Fibroblast of pulmonary artery (primary cell): ENCODE data around the gene COX19.
"Not testable (repeated sequence)": the region's sequence is repeated elsewhere in the genome, so short reads cannot be mapped to it uniquely, and the experiment has no call there.

Experiments used
- DNase-seq: peaks from one replicate; pipeline ENCODE4 v3.0.0-alpha.2; 2010; ENCODE audit warnings: low read depth
- H3K4me3 ChIP-seq: replicated peaks from 2 replicates; pipeline ENCODE4 v1.5.1; 2011; ENCODE audit warnings: low read depth, mild to moderate bottlenecking, control low read depth, low read length, moderate library complexity
- CTCF ChIP-seq: IDR thresholded peaks from 2 replicates; pipeline ENCODE4 v1.5.1; 2011; ENCODE audit warnings: mild to moderate bottlenecking, control low read depth, low read length, inconsistent platforms; ENCODE audit errors: missing control alignments

COX19 gene

DNA sequence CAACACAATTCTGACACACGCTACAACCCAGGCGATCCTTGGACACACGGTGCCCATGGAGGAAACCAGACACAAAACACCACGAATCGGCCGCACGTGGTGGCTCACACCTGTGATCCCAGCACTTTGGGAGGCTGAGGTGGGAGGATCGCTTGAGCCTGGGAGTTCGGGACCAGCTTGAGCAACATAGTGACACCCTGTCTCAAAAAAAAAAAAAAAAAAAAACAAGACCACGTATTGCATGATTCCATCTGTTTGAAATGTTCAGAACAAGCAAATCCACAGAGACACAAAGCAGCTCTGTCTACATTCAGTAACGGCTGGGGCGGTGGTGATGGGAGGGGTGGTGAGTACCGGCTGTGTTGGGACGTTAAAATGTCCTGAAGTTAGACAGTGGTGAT, 46.0 kb downstream of the COX19 start:
- no peak for DNase-seq

DNA sequence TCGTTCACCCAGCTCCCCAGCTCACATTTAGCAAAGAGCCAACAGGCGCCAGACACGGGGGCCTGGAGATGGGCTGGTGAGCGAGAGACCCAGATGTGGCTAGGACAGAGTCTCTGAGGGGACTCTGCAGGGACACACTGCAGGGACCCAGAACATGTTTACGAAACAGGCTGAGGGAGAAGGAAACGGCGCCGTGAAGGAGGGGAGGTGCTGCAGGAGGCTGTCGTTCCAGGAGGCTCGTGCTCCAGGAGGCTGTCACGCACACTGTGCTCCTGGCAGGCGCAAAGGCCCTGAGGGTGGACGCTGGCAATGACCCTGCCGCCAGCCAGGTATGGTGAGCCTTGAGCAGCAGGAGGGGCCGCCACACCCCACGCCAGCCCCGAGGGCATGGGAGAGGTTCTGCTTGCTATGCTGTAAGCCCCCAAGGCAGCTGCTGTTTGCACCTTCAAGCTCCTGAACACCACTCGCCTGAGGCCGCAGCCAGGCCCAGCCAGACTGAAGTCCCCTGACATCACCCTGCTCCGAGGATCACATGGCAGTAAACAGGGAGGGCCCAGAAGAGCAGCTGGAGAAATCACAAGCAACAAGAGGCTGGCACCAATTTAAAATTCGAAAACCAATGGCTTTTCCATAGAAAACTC, 48.2 kb downstream of the COX19 start:
- DNase-seq: no peak
- no peak for TF ChIP-seq CTCF
- H3K4me3 ChIP-seq: no peak overlapping the region

More for the DNA sequence above, 46.0 kb downstream of the COX19 start:
- TF ChIP-seq CTCF: no peak
- H3K4me3 ChIP-seq: no peak overlapping the region

DNA sequence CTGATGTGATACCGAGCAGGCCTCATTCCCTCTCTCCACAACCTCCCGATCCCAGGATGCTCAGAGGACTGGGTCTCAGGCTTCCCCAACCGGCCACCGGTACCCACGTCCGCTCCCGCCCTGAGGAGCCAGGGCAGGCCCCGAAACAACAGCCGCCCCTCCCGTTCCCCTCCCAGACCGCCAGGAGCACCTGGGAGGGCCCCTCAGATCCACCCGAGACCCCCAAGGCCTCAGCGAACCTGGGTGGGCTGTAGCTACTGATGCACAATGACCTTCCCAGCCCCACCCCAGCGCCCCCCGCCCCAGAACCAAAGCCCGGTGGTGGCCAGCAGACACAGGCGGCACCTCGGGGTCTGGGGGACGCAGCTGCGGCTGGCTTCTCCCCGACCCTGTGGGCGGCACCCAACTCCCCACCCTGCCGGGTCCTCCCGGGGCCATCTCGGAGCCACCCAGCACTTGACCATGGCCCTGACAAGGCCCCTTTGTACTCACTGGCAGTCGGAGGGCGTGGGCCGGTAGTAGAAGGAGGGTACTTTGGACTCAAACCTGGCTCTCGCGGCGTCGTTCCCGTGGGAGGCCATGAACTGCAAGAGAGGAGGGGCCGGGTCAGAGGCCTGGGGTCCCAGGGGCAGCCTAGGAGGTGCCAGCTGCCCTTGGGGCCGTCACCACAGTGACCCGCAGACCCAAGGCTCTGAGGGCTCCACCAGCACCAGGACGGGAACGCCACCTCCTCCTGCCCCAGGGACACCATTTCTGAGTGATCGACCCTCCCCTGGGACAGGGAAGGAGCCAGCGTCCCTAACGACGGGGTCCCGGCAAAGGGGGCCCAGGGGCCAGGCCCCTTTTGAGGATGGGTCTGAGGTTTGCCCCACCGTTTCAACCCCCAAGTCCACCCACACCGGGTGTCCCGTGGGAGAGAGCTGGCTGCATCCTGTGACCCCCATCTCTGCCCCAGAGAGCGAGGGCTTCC, 49.0 kb downstream of the COX19 start:
- no peak for DNase-seq
- H3K4me3 ChIP-seq: no peak overlapping the region
- no peak for TF ChIP-seq CTCF

GRCh38 chr7:925601-926000, 49.7 kb downstream of the COX19 start:
- TF ChIP-seq CTCF: no peak
- no peak for DNase-seq
- H3K4me3 ChIP-seq: no peak overlapping the region

- TF ChIP-seq CTCF: no peak
- DNase-seq: no peak
- no peak overlapping the region for H3K4me3 ChIP-seq
Measured at GRCh38 chr7:924541-925231, 50.7 kb downstream of the COX19 start.

- not testable (repeated sequence) for H3K4me3 ChIP-seq, DNase-seq
Measured at GRCh38 chr7:924042-924441, 51.3 kb downstream of the COX19 start.
